Measurements from ENCODE around the gene COL28A1.

COL28A1 gene

DNA sequence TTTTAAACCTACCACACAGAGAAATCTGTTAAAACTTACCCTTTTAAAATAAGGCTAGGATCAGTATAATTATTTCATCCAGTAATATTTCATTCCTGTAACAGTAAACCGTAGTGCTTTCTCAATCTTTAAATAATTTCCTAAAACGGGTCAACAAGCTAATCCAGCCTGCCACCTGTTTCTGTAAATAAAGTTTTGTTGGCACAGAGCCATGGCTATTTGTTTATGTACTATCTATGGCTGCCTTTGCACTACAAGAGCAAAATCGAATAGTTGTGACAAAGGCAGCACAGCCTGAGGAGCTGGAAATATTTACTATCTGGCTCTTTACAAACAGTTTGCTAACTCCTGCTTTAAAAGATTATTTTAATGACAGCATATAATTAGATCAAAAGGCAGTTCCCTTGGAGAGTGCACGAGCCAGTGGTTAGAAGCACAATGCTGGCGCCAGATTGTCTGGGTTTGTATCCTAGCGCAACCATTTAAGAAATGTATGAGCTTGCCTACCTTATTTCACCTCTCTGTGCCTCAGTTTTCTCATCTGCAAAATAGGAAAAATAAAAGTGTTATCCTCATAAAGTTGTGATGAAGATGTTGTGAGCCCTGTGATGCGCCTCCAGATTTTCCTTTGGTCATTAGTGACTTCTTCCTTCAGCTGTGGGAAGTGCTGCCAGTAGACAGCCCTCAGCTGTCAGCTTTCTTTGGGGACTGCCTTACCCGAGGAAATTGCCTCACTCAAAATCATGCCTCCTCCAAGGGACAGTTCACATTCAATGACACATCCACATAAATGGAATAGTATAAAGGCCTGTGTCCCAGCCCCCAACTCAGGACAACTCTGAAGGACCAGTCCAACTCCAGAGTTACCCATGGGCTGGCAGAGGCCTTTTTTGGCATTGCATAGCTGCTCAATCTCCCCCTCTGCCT lies 19.2 kb upstream of the COL28A1 start:
- Histone ChIP-seq H3K79me2 (ENCODE audit: low read length) (no peaks in the 10 kb centered on the region), H3K27ac (ENCODE audit: low read length) (no peak overlapping the region), H3K4me2 (ENCODE audit: low read length) (no peak overlapping the region), H3K4me1 (ENCODE audit: low read length) (no peaks in the 10 kb centered on the region), H3K9ac (ENCODE audit: low read length) (no peak overlapping the region), H2AFZ (ENCODE audit: low read depth, low read length) (no peak overlapping the region), H3K9me3 (ENCODE audit: insufficient read depth, low read length) (no peaks in the 10 kb centered on the region), H3K27me3 (ENCODE audit: low read depth, low read length) (no peaks in the 10 kb centered on the region), H3K36me3 (replicated peaks; ENCODE audit: low read depth, low read length) (no peaks in the 10 kb centered on the region), H3K4me3 (ENCODE audit: low read length) (no peak overlapping the region), H4K20me1 (ENCODE audit: insufficient read depth, low read length) (no peaks in the 10 kb centered on the region)
- no peak for TF ChIP-seq EZH2phosphoT487 (IDR thresholded peaks at IDR 0.05; ENCODE audit: low read depth)
- TF ChIP-seq, protein P1, sequence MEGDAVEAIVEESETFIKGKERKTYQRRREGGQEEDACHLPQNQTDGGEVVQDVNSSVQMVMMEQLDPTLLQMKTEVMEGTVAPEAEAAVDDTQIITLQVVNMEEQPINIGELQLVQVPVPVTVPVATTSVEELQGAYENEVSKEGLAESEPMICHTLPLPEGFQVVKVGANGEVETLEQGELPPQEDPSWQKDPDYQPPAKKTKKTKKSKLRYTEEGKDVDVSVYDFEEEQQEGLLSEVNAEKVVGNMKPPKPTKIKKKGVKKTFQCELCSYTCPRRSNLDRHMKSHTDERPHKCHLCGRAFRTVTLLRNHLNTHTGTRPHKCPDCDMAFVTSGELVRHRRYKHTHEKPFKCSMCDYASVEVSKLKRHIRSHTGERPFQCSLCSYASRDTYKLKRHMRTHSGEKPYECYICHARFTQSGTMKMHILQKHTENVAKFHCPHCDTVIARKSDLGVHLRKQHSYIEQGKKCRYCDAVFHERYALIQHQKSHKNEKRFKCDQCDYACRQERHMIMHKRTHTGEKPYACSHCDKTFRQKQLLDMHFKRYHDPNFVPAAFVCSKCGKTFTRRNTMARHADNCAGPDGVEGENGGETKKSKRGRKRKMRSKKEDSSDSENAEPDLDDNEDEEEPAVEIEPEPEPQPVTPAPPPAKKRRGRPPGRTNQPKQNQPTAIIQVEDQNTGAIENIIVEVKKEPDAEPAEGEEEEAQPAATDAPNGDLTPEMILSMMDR (IDR thresholded peaks at IDR 0.05; ENCODE audit: low read depth, low read length): no peak

DNA sequence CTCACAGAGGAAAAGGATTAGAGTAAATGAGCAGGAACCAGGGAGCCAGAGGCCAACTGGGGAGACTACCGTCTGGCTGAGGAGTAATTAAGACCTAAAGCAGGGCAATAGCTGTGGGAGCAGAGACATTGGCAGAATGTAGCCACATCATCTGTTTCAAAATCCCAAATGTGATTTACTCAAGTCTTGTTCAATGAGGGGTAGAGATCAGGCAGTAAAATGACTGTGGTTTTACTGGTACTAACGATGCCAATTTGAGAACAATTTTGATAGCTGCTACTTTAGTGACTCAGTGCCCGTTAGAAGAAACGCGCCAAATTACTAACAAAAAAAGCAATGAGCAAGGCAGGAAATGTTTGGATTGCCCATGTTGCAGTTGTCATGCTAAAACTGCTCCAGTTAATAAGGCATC lies 18.4 kb upstream of the COL28A1 start:
- no peaks in the 10 kb centered on the region for H4K20me1 ChIP-seq (ENCODE audit: insufficient read depth, low read length)
- H3K9ac ChIP-seq (ENCODE audit: low read length): no peak overlapping the region
- H3K27ac ChIP-seq (ENCODE audit: low read length): no peak overlapping the region
- H3K9me3 ChIP-seq (ENCODE audit: insufficient read depth, low read length): no peaks in the 10 kb centered on the region
- H3K4me3 ChIP-seq (ENCODE audit: low read length): no peak overlapping the region
- H3K79me2 ChIP-seq (ENCODE audit: low read length): no peaks in the 10 kb centered on the region
- H3K4me2 ChIP-seq (ENCODE audit: low read length): no peak overlapping the region
- H2AFZ ChIP-seq (ENCODE audit: low read depth, low read length): no peak overlapping the region
- no peaks in the 10 kb centered on the region for H3K36me3 ChIP-seq (replicated peaks; ENCODE audit: low read depth, low read length)
- no peaks in the 10 kb centered on the region for H3K4me1 ChIP-seq (ENCODE audit: low read length)
- TF ChIP-seq, protein P1 (IDR thresholded peaks at IDR 0.05; ENCODE audit: low read depth, low read length): no peak
- no peak for TF ChIP-seq EZH2phosphoT487 (IDR thresholded peaks at IDR 0.05; ENCODE audit: low read depth)
- H3K27me3 ChIP-seq (ENCODE audit: low read depth, low read length): no peaks in the 10 kb centered on the region

DNA sequence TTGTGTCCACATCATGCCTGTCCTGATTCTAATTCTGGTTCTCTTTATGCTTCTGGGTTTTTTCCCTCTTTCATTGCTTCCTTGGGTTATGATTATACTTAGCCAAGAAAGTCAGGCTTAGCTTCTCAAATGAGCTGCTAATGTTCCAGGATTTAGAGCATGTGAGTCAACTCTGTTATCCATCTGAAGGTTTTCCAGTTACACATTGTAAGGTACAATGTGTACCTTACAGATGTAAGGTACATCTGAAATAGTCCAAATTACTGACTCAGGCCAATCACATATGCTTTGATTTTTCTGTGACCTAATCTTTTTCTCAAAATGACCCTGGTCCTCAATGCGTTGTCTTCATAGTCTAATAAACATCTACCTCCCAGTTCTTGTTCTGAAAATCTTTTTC lies 17.7 kb upstream of the COL28A1 start:
- Histone ChIP-seq H4K20me1 (ENCODE audit: insufficient read depth, low read length) (no peaks in the 10 kb centered on the region), H3K27ac (ENCODE audit: low read length) (no peak overlapping the region), H3K4me3 (ENCODE audit: low read length) (no peak overlapping the region), H3K4me2 (ENCODE audit: low read length) (no peak overlapping the region), H3K4me1 (ENCODE audit: low read length) (no peaks in the 10 kb centered on the region), H3K79me2 (ENCODE audit: low read length) (no peaks in the 10 kb centered on the region), H3K27me3 (ENCODE audit: low read depth, low read length) (no peaks in the 10 kb centered on the region), H2AFZ (ENCODE audit: low read depth, low read length) (no peak overlapping the region), H3K9ac (ENCODE audit: low read length) (no peak overlapping the region), H3K9me3 (ENCODE audit: insufficient read depth, low read length) (no peaks in the 10 kb centered on the region), H3K36me3 (replicated peaks; ENCODE audit: low read depth, low read length) (no peaks in the 10 kb centered on the region)
- TF ChIP-seq, protein P1 (IDR thresholded peaks at IDR 0.05; ENCODE audit: low read depth, low read length): no peak
- no peak for TF ChIP-seq EZH2phosphoT487 (IDR thresholded peaks at IDR 0.05; ENCODE audit: low read depth)

DNA sequence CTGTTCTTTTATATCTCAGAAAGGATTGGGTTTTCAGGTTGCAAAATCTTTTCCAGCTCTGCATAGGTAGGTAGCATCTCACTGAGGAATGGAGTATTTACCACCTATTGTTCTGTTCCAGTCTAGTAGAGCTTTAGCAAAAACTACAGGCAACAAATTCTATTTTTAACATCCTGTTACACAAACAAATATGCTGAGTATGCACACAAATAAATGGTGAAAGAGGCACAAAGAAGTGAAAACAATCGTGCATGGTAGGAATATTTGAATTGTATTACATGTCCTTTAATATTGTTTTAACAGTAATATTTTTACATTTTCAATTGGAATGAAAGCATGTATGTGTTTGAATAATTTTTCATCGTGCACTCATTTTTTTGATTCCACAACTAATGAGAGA lies 16.5 kb upstream of the COL28A1 start:
- Histone ChIP-seq H3K27ac (ENCODE audit: low read length) (no peak overlapping the region), H3K79me2 (ENCODE audit: low read length) (no peaks in the 10 kb centered on the region), H3K4me1 (ENCODE audit: low read length) (no peaks in the 10 kb centered on the region), H3K9ac (ENCODE audit: low read length) (no peak overlapping the region), H4K20me1 (ENCODE audit: insufficient read depth, low read length) (no peaks in the 10 kb centered on the region), H3K9me3 (ENCODE audit: insufficient read depth, low read length) (no peaks in the 10 kb centered on the region), H3K4me2 (ENCODE audit: low read length) (no peak overlapping the region), H2AFZ (ENCODE audit: low read depth, low read length) (no peak overlapping the region), H3K36me3 (replicated peaks; ENCODE audit: low read depth, low read length) (no peaks in the 10 kb centered on the region), H3K4me3 (ENCODE audit: low read length) (no peak overlapping the region), H3K27me3 (ENCODE audit: low read depth, low read length) (no peaks in the 10 kb centered on the region)
- TF ChIP-seq, protein P1 (IDR thresholded peaks at IDR 0.05; ENCODE audit: low read depth, low read length): no peak
- TF ChIP-seq EZH2phosphoT487 (IDR thresholded peaks at IDR 0.05; ENCODE audit: low read depth): no peak
